KOPT-K1 (cell line): ENCODE data around the gene CENPX.

ENCODE experiments used
- H3K27ac ChIP-seq: fragments of 200-600 bp; sonication (generic); 2 replicates; pipeline ENCODE4 v1.5.1; 2016; ENCODE audit warnings: antibody characterized with exemption, mild to moderate bottlenecking, low read depth, low read length; ENCODE audit not compliant: poor library complexity, severe bottlenecking
- H3K36me3 ChIP-seq: fragments of 200-600 bp; sonication (generic); 2 replicates; pipeline ENCODE4 v1.5.1; 2017; ENCODE audit warnings: antibody characterized with exemption, mild to moderate bottlenecking, low read length, moderate library complexity; ENCODE audit not compliant: insufficient read depth
- H3K9me3 ChIP-seq: fragments of 200-600 bp; sonication (generic); 2 replicates; pipeline ENCODE4 v1.5.1; 2017; ENCODE audit warnings: antibody characterized with exemption, low read length, mild to moderate bottlenecking; ENCODE audit not compliant: insufficient read depth, poor library complexity, severe bottlenecking

The CENPX gene

DNA sequence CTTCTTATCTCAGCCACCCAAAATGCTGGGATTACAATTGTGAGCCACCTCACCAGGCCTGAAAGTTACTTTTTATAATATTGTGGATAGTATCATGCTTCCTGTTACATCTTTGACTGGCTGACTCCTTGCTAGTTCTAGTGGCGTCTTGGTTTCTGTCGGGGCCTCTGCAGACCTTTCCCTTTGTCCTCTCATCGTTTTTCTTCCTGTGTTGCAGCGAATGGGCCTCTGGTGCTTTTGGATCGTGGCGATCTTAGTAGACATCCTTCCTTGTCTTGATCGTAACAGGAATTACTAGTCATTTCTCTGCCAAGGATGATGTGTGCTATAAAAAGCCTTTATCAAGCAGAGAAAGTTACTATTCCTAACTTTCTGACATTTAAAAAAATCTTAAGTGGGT is 24.5 kb downstream of the CENPX start:
- Histone ChIP-seq H3K36me3 (no peaks in the 10 kb centered on the region), H3K9me3 (no peaks in the 10 kb centered on the region), H3K27ac (no peak overlapping the region)

DNA sequence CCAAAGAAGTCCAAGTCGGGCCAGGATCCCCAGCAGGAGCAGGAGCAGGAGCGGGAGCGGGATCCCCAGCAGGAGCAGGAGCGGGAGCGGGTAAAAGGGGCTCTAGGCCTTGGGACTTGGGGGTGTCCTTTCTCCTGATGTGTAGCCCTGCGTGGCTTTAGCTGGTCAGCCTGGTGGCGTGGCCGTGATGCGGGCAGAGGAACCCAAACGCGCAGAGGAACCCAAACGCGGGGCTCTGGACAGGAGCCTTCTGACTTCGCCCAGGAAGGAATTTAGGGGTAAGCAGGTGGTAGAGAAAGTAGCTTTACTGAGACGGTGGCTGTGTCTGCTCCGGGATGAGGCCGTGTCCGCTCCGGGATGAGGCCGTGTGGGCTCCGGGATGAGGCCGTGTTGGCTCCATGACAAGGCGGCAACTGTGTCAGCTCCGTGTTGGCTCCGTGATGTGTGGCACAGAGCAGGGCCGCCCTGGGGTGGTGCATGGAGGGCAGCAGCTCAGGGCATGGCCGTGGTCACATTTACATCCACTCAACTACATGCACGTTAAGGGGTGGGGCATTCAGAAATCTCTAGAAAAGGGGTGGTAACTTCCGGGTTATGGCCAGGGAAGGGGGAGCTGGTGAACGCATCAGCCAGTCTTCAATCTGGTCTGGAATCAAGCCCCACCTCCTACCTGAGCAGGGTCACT is 25.8 kb downstream of the CENPX start:
- Histone ChIP-seq H3K9me3 (no peaks in the 10 kb centered on the region), H3K27ac (no peak overlapping the region), H3K36me3 (no peaks in the 10 kb centered on the region)

DNA sequence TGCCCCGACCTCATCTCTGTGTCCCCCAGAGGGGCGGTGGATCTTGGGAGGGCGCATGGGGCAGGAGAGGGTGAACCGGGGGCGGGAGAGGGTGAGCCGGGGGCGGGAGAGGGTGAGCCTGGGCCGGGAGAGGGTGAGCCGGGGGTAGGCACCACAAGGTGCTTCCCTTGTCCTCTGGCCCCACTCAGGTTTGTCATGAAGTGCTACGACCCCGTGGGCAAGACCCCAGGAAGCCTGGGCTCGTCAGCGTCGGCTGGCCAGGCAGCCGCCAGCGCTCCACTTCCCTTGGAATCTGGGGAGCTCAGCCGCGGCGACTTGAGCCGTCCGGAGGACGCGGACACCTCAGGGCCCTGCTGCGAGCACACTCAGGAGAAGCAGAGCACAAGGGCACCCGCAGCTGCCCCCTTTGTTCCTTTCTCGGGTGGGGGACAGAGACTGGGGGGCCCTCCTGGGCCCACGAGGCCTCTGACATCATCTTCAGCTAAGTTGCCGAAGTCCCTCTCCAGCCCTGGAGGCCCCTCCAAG is 26.4 kb downstream of the CENPX start:
- no peaks in the 10 kb centered on the region for H3K36me3 ChIP-seq

DNA sequence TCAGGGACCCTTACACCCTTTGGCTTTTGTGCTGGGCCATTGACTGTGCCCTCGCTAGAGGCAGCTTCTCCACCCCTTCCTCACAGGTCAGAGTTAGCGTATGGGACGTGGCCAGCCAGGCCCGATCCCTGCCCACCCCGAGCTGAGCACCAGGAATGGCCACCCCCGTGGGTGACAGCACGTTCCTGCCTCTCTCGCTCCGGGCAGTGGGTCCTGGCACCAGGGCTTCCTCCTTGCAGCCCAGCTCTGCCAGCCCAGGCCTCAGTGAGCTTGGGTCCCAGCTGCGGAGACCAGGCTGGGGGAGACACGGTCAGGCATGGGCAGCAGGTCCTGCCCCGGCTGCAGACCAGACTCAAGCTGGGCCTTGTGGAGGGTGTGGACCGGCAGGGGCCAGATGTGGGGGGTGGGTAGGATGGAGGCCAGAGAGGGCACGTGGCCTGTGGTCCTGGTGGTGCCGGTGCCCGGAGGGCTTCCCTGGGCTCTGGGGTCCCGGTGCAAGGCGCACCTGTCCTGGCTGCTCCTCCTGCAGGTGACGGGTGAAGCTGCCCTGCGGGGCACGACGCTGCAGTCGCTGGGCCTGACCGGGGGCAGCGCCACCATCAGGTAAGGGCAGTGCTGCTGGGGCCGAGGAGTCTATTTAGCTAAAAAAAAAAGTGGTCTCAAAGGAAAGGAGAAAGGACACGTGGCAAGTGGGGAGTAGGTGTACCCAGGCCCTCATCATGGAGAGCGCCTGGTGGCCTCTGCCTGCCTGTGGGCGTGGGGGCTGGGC is 27.0 kb downstream of the CENPX start:
- H3K27ac ChIP-seq, result no peak overlapping the region

More for the DNA sequence above, 26.4 kb downstream of the CENPX start:
- Histone ChIP-seq H3K27ac (no peak overlapping the region), H3K9me3 (no peaks in the 10 kb centered on the region)

DNA sequence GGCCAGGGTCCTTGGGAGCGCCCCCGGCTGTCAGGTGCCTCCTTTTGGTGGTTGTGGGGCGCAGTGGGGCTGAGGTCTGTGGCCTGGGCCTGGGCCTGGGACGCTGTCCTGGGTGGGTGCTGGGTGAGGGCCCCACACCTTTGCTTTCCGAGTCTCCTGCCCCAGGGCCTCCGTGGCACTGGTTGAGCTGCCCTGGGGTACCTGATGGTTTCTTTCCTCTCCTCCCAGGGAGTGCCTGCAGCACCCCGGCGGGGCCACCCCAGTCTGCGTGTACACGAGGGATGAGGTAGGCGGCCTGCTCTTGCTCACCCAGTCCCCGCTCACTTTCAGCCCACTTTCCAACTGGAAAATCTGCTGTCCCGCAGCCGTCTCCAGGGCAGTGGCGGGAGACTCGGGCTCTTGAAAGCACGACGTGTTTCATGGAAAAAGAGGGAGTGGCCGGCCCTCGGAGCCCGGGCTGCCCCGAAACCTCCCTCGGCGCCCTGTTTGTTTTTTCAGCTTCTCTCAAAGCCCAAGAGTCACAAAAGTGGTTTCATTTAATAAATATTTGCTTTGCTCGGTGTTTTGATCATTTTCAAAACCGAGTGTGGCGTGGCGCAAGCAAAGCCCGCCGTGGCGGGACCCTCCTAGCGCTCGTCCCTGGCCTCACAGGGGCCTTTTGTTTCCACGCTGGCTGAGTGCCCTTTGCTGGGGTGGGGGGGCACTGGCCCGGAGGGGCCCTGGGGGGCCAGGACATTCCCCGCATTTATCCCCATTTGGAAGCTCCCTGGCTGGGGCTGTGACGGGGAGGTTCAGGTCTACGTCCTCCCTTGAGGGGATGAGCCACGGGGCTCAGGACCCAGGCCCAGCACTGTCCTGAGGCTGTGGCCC is 27.9 kb downstream of the CENPX start:
- Histone ChIP-seq H3K36me3 (no peaks in the 10 kb centered on the region), H3K9me3 (no peaks in the 10 kb centered on the region), H3K27ac (no peak overlapping the region)

More for the DNA sequence above, 27.0 kb downstream of the CENPX start:
- no peaks in the 10 kb centered on the region for H3K9me3 ChIP-seq
- H3K36me3 ChIP-seq, result no peaks in the 10 kb centered on the region

DNA sequence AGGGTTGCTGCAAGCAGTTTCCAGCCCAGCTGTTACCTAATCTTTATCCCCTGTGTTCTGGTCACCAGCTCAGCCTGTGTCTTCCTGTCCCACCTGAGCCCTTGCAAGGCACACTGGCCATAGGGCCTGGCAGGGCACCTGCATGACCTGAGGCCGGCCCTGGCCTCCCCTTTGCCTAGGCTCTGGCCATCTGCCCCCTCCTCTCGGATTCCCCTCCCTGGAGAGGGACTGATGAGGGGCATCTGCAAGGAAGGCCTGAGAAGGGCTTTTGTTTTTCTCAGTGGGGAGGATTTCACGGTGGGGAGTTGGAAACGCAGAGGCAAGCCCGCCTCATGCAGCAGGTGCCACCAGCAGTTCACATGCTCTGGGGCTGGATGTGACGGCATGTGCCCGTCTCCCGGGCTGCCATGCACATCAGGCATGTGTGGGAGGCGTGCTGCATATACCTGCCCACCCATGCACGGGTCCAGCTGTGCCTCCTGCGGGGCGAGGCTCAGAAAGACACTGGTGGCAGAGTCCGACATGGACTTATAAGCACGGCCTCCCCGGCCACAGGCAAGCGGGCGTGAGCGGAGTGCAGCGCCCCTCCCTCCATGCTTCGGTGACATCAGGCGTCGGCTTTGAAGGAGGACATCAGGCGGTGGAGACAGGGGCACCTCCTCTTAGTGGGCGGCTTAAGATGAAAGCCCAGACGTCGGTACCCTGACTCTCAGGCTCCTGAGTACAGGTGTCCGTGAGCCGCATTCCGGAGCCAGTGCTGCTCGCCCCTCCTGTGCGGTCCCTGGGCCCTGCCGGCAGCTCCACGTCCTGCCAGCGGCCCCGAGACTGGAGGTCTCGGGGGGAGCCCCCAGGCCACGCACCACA is 28.7 kb downstream of the CENPX start:
- Histone ChIP-seq H3K36me3 (no peaks in the 10 kb centered on the region), H3K9me3 (no peaks in the 10 kb centered on the region), H3K27ac (no peak overlapping the region)

DNA sequence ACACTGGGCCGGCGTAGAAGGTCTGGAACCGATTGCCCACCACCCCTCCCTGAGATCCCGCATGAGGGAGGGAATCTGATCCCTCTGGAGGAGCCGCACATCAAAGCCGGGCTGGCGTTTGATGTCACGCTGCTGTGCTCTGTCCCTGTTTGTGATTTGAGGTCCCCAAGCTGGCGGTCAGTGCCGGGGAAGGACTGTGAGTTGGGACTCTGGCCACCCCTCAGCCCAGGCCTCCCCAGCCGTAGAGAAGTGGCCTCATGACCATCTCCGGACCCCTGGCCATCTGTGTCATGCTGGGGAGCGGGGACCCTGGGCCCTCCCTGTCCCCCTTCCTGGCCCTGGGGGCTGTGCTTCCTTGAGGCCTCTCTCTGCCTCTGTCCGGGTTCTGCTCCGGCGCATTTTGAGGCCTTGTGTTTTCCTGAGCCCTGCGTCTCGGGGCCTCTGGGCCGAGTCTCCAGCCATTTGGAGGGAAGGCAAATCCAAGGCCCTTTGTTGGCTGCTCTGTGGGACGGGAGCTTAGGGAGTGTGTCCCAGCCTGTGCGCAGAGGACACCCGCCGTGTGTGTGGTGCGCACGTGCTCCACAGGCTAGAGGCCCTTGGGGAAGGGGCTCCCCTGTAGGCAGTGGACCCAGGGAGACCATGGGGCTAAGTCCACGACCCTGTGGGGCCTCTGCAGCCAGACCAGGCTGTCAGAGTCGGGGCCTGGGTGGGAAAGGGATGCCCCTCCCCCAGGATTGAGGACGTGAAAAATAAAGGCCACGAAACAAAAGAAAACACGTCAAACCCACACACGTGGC is 30.2 kb downstream of the CENPX start:
- H3K27ac ChIP-seq, result no peak overlapping the region
- H3K9me3 ChIP-seq, result no peaks in the 10 kb centered on the region
- no peaks in the 10 kb centered on the region for H3K36me3 ChIP-seq

DNA sequence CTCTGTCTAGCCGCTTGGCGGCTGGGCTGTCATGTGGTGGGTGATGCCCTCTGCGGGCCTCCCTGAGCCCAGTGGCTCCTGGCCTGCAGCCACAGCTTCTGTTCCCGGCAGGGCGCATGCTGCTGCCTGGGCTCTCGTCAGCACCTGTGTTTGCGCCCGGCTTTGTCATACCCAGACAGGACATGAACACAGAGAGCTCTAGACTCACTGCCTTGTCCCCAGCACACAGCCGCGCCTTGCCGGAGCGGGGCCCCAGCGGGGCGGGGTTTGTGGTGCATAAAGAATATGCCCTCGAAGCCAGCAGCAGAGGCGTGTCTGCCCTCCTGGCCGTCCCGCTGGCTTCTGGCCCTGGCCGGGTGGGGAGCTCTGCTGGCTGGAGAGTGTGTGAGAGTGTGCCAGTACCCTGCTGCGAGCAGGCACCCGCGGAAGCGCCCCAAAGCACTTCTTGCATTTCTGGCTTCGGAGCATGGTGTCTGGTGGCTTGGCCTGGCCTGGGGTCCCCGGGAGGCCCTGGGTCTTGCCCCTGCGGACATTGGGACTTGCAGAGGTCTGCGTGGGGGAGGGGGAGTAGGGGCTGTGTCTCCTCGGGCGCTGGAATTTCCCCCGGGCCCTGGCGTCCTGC is 30.9 kb downstream of the CENPX start:
- H3K36me3 ChIP-seq, result no peaks in the 10 kb centered on the region
- no peak overlapping the region for H3K27ac ChIP-seq
- H3K9me3 ChIP-seq, result no peaks in the 10 kb centered on the region

DNA sequence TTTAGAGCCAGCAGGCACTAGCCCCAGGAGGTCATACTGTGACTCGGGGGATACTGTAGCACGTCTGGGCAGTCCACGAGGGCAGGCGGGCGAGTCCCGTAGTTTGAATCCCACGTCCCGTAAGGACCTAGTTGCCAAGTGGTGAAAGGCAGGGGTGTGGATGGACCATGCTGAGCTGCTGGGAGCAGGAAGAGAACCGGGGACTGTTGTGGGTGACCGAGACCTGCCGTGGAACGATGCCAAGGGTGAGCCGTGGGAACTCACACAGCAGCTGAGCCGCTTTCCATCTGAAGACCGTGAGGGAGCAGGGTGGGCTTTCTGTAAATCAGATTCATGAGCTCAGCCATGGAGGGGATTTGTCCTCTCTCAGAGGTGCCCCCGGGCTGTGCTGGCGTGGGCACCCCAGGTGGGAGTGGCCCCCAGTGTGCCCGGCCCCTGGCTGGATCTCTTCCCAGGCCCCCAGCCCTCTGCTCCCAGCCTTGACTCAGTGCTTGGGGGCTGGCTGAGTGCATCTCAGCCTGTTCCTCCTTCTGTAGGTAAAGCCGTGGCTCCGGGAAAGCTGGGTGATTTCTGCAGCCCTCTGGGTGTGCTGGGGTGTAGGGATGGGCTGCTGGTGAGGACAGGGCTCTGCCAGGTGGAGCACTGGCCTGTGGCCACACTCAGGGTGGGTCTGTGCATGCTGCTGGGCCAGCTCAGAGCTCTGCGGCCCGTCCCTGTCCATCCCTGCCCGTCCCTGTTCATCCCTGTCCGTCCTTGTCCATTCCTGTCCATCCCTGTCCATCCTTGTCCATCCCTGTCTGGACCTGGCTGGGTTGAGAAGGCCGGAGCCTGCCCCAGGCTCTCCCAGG is 31.6 kb downstream of the CENPX start:
- Histone ChIP-seq H3K27ac (no peak overlapping the region), H3K36me3 (peaks cover 6% of the 10 kb centered on the region; the same call in 1 of the 2 replicates), H3K9me3 (no peaks in the 10 kb centered on the region)

DNA sequence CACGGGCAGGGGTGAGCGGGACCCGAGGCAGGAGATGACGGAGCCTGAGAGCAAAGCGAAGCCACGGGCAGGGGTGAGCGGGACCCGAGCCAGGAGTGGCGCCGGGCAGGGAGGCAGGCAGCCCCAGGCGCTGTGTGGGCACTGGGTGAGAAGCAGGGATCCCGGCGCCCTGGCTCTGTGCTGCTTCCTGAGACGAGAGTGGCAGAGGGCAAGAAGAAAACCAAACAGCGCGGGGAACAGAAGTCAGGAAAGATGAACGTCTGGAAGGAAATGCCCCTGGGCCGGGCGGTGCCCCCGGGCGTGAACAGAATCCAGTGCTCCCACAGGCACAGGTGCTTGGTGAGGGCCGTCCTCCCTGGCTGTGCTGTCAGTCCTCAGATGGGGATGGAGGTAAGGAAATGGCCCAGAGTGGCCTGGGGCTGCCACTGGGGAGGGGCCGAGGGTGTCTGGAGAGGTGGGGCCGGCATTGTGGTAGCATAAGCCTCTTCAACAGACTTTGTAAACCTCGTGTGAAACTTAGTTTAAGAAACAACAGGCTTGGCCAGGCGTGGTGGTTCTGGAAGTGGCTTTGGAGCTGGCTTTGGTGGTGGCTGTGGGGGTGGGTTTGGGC is 35.4 kb downstream of the CENPX start:
- Histone ChIP-seq H3K9me3 (no peaks in the 10 kb centered on the region), H3K27ac (no peak overlapping the region), H3K36me3 (peaks cover 24% of the 10 kb centered on the region)

DNA sequence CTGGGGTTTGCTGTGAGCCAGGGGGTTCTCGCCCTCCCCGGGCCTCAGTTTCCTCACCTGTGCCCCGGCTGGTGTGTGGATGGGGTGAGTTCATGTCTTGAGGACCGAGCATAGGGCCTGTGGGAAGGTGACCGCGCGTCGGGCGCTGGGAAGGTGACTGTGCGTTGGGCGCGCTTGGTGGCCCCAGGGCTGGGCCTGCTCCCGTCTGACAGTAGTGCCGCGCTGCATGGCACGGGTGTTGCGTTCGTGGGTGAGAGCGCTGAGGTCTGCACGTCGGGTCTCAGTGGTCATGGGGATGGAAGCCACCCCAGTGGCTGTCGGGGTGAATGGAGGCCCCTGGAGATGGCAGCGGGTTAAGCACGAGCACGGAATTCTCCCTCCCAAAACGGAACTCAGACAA is 36.1 kb downstream of the CENPX start:
- Histone ChIP-seq H3K36me3 (peaks cover 24% of the 10 kb centered on the region), H3K9me3 (no peaks in the 10 kb centered on the region), H3K27ac (no peak overlapping the region)

DNA sequence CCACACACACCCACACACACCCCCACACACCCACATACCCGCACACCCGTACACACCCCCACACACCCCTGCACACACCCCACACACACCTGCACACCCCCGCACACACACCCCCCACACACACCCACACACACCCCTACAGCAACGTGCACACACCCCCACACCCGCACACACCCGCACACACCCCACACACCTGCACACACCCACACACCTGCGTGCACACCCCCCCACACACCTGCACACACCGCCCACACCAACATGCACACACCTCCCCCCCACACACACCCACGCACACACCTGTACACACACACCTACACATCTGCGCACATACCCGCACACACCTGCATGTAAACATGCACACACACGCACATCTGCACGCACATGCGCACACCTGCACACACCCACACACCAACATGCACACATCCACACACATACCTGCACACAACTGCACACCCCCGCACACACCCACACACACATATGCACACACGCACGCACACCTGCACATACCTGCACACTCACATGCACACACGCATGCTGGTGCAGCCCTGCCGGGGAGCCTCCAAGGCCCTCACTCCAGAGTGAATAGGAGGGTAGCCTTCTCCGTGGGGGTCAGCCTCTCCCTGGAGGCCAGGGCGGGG is 37.8 kb downstream of the CENPX start:
- Histone ChIP-seq H3K36me3 (peaks cover 24% of the 10 kb centered on the region), H3K9me3 (no peaks in the 10 kb centered on the region), H3K27ac (no peak overlapping the region)
